B cell (primary cell): ENCODE measurements around the gene IGHMBP2. TPM values are rescaled to one million over a fixed set of nuclear protein-coding genes. Genes with fewer than 3 reads are reported as not detected.

Experiments used
- ATAC-seq: fragments of 200-7000 bp; cut with Tn5 transposase; one replicate; pipeline ENCODE4 v1.10.0; 2021; ENCODE audit warnings: low read depth, mild to moderate bottlenecking, moderate number of reproducible peaks, moderate library complexity
- CTCF ChIA-PET: fragments of 350-600 bp; sonication (Branson Sonifier 250); formaldehyde crosslinking; loops from one replicate; lab custom pipeline; 2021; ENCODE audit warnings: antibody characterized with exemption, inconsistent platforms; lab: Charles Lee
- POLR2A ChIA-PET: fragments of 350-600 bp; sonication (Branson Sonifier 250); formaldehyde crosslinking; loops from one replicate; lab custom pipeline; 2021; ENCODE audit warnings: antibody characterized with exemption; lab: Charles Lee
- DNase-seq: peaks from one replicate; pipeline ENCODE4 v3.0.0; 2013
- H2AFZ ChIP-seq: 2 replicates; pipeline ENCODE4 v1.6.1; 2012; ENCODE audit warnings: mild to moderate bottlenecking, low read depth, low read length; ENCODE audit not compliant: insufficient read depth, poor library complexity, severe bottlenecking
- H3K27ac ChIP-seq, 2 donors: 1 replicate in 1 of 2; 2 replicates in 1 of 2; pipeline ENCODE4 v1.5.1; 2012 to 2013; ENCODE audit warnings: low read length in 2 of 2, mild to moderate bottlenecking in 2 of 2, moderate library complexity in 1 of 2
- H3K27me3 ChIP-seq, 4 experiments: fragments of 200-600 bp in 1 of 4; sonication (generic) in 1 of 4; replicated peaks in 1 of 4; 1 replicate in 2 of 4; 2 replicates in 2 of 4; pipeline versions ENCODE4 v1.6.1 to v1.7.0; 2013 to 2016; ENCODE audit warnings: low read length in 3 of 4, mild to moderate bottlenecking in 2 of 4, mixed read lengths in 1 of 4, moderate library complexity in 1 of 4; ENCODE audit not compliant: insufficient read depth in 4 of 4, control insufficient read depth in 3 of 4; ENCODE audit errors: control extremely low read depth in 1 of 4
- H3K36me3 ChIP-seq, 2 experiments: replicated peaks in 1 of 2; 1 replicate in 1 of 2; 2 replicates in 1 of 2; pipeline versions ENCODE4 v1.6.1 to v1.7.1; 2013; ENCODE audit warnings: low read length in 1 of 2; ENCODE audit not compliant: insufficient read depth in 2 of 2, control insufficient read depth in 1 of 2; ENCODE audit errors: control extremely low read depth in 1 of 2, extremely low read depth in 1 of 2
- H3K4me1 ChIP-seq, 2 donors: fragments of 200-600 bp in 1 of 2; sonication (generic) in 1 of 2; 1 replicate in 1 of 2; 2 replicates in 1 of 2; pipeline versions ENCODE4 v1.5.1 to v1.6.1; 2013 to 2017; ENCODE audit warnings: low read length in 2 of 2; ENCODE audit not compliant: control insufficient read depth in 2 of 2, insufficient read depth in 2 of 2
- H3K4me2 ChIP-seq: replicated peaks from 2 replicates; pipeline ENCODE3; 2012; ENCODE audit warnings: mild to moderate bottlenecking, low read depth, low read length; ENCODE audit not compliant: poor library complexity, severe bottlenecking
- H3K4me3 ChIP-seq, 5 experiments: fragments of 200-600 bp in 1 of 5; sonication (generic) in 1 of 5; 1 replicate in 3 of 5; 2 replicates in 2 of 5; pipeline versions ENCODE4 v1.5.1 to v1.7.0; 2011 to 2016; ENCODE audit warnings: low read length in 4 of 5, mild to moderate bottlenecking in 4 of 5, low read depth in 2 of 5, control low read depth in 1 of 5, moderate library complexity in 1 of 5; ENCODE audit not compliant: insufficient read depth in 1 of 5; ENCODE audit errors: control extremely low read depth in 1 of 5, extremely low read depth in 1 of 5
- H3K79me2 ChIP-seq: fragments of 200-600 bp; sonication (generic); one replicate; pipeline ENCODE4 v1.6.0; 2016; ENCODE audit warnings: low read length; ENCODE audit not compliant: control insufficient read depth, insufficient read depth
- H3K9ac ChIP-seq: fragments of 200-600 bp; sonication (generic); 2 replicates; pipeline ENCODE4 v1.6.1; 2017; ENCODE audit warnings: mild to moderate bottlenecking, low read length, moderate library complexity
- H3K9me3 ChIP-seq, 3 donors: one replicate each; pipeline versions ENCODE4 v1.6.1 to v1.7.1; 2013; ENCODE audit warnings: low read length in 2 of 3; ENCODE audit not compliant: control insufficient read depth in 2 of 3, insufficient read depth in 1 of 3; ENCODE audit errors: control extremely low read depth in 1 of 3
- H4K20me1 ChIP-seq: 2 replicates; pipeline ENCODE4 v1.6.0; 2012; ENCODE audit warnings: mild to moderate bottlenecking, low read length; ENCODE audit not compliant: insufficient read depth, control insufficient read depth, poor library complexity, severe bottlenecking
- H3K27ac Mint-ChIP-seq: one replicate; pipeline ENCODE4 v1.8.0; 2021; ENCODE audit warnings: mixed read lengths
- H3K27me3 Mint-ChIP-seq: one replicate; pipeline ENCODE4 v1.8.0; 2021; ENCODE audit warnings: mixed read lengths
- H3K4me1 Mint-ChIP-seq: one replicate; pipeline ENCODE4 v1.8.0; 2021; ENCODE audit warnings: mixed read lengths
- H3K4me3 Mint-ChIP-seq: one replicate; pipeline ENCODE4 v1.8.0; 2021; ENCODE audit warnings: mixed read lengths
- H3K9me3 Mint-ChIP-seq: one replicate; pipeline ENCODE4 v1.8.0; 2022; ENCODE audit warnings: mixed read lengths; ENCODE audit not compliant: insufficient read depth
- CTCF ChIP-seq: fragments of 200-600 bp; IDR thresholded peaks from one replicate; pipeline ENCODE4 v1.8.0; 2022; ENCODE audit warnings: antibody characterized with exemption, mild to moderate bottlenecking
- EZH2 ChIP-seq: IDR thresholded peaks from 2 replicates; pipeline ENCODE4 v1.6.1; 2012; ENCODE audit warnings: borderline replicate concordance, low read depth, mild to moderate bottlenecking, moderate library complexity, low read length; ENCODE audit not compliant: insufficient read depth, poor library complexity, severe bottlenecking
- WGBS: methylation state at CpG from one replicate; pipeline ENCODE4 v1.1.5; 2013; ENCODE audit warnings: missing lambda C conversion rate; ENCODE audit not compliant: insufficient coverage; 5-methylcytosine and 5-hydroxymethylcytosine counted together
- intact Hi-C: fragments of 100-400 bp; cut with micrococcal nuclease; formaldehyde crosslinking; loops from one replicate; pipeline ENCODE4 v1.10.0; 2022
- polyA plus RNA-seq: library from polyadenylated mRNA; depleted of rRNA; stranded (reverse); fragments of >200 nt; gene quantifications from 2 replicates; pipeline ENCODE4 v1.2.3, GENCODE V29; 2012
- total RNA-seq, 2 donors: library from RNA; stranded (reverse); fragments of 120-200 nt in 1 of 2; gene quantifications; 1 replicate in 1 of 2; 2 replicates in 1 of 2; pipeline versions ENCODE4 v1.2.3 to v1.2.4, GENCODE V29; 2013 to 2022

IGHMBP2 gene
- total and polyA plus RNA-seq, 2 donors (not counting 1 experiment from before 2014, with no cell fraction given) = 41.4 to 42.9 TPM

GRCh38 chr11:68939583-68940555, 36.2 kb downstream of the IGHMBP2 start:
- no peak overlapping the region for H3K27ac Mint-ChIP-seq
- H4K20me1 ChIP-seq = no peaks in the 10 kb centered on the region
- no peak overlapping the region for H3K4me3 Mint-ChIP-seq
- no peaks in the 10 kb centered on the region for H3K4me1 Mint-ChIP-seq
- H2AFZ ChIP-seq = no peak overlapping the region
- no peak for ATAC-seq
- CTCF ChIA-PET = no interaction called here
- DNase-seq = no peak
- H3K4me3 ChIP-seq = no peak overlapping the region
- no peaks in the 10 kb centered on the region for H3K9me3 ChIP-seq
- H3K79me2 ChIP-seq = no peaks in the 10 kb centered on the region
- H3K27me3 ChIP-seq = no peaks in the 10 kb centered on the region
- POLR2A ChIA-PET = no interaction called here
- WGBS = 86% methylated on average over 23 of the region's 33 CpGs
- no peak overlapping the region for H3K27ac ChIP-seq
- peaks cover 0 to 37% of the 10 kb centered on the region in 2 experiments for H3K36me3 ChIP-seq
- intact Hi-C loops = no loop called here
- no peak for TF ChIP-seq EZH2
- no peak for TF ChIP-seq CTCF
- no peaks in the 10 kb centered on the region for H3K4me1 ChIP-seq
- H3K27me3 Mint-ChIP-seq = no peaks in the 10 kb centered on the region
- no peak overlapping the region for H3K9ac ChIP-seq
- no peak overlapping the region for H3K4me2 ChIP-seq
- H3K9me3 Mint-ChIP-seq = no peaks in the 10 kb centered on the region

GRCh38 chr11:68940651-68941323, 37.1 kb downstream of the IGHMBP2 start:
- Histone ChIP-seq H3K4me3 (no peak overlapping the region), H3K9ac (no peak overlapping the region), H3K79me2 (no peaks in the 10 kb centered on the region), H3K36me3 (peaks cover 0 to 36% of the 10 kb centered on the region in 2 experiments), H3K4me1 (no peaks in the 10 kb centered on the region), H3K27me3 (no peaks in the 10 kb centered on the region), H2AFZ (no peak overlapping the region), H3K4me2 (no peak overlapping the region), H4K20me1 (no peaks in the 10 kb centered on the region), H3K9me3 (no peaks in the 10 kb centered on the region), H3K27ac (no peak overlapping the region)
- no peak overlapping the region for H3K4me3 Mint-ChIP-seq
- H3K27me3 Mint-ChIP-seq = no peaks in the 10 kb centered on the region
- intact Hi-C loops = no loop called here
- ATAC-seq (no peak), DNase-seq (no peak)
- WGBS = 97% methylated on average over 17 of the region's 20 CpGs
- no peak overlapping the region for H3K27ac Mint-ChIP-seq
- CTCF ChIA-PET = no interaction called here
- no peaks in the 10 kb centered on the region for H3K4me1 Mint-ChIP-seq
- no peak for TF ChIP-seq CTCF
- TF ChIP-seq EZH2 = no peak
- POLR2A ChIA-PET = no interaction called here
- H3K9me3 Mint-ChIP-seq = no peaks in the 10 kb centered on the region
